GM21576 (cell line): ENCODE results near the gene METTL21A.
"Not testable (repeated sequence)": the region's sequence is repeated elsewhere in the genome, so short reads cannot be mapped to it uniquely, and the experiment has no call there.

ENCODE experiments used
- ATAC-seq: cut with Tn5 transposase; IDR thresholded peaks from one replicate; pipeline ENCODE4 v1.9.1; 2021; ENCODE audit warnings: mild to moderate bottlenecking, moderate library complexity; ENCODE audit not compliant: unreplicated experiment

Gene METTL21A

DNA sequence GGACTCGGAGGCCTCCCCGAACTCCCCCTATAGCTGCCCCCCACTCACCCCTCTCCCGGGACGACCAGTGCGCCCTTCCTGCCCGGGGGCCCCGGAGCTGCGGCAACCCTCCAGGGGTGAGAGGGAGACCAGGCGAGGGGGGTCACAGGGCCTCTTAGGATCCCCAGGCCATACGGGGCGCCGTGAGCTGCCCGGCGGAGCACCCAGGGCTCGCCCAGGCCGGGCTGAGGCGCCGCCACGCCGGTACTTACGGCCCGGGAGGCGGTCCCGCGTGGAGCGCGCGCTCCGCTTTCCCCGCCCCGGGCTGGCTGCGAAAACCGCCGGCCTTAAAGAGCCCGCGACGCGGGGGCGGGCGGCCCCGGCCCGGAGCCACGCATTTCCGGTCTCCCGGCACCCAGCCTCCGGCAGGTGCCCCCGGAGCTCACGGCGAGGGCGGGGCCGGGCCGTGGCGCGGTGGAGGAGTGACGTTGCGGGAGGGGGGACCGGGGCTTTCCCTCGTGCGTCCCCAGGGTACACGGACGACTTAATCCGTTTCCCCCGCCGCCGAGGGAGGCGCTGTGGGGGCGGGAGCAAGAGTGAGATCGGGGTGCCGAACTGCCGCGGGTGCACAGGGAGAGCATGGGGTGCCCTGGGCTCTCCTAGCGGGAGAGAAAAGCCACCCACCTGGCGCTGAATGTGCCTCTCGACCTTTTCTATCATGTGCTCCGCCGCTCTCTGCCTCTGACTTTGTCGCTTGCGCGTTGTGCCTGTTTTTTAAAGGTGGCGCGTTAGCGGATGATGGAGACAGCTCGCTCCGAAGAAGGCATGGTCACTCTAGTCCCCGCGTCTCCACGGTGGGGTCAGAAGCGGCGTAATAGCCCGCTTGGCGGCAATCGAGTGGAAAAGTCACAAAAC is at the start of gene METTL21A:
Gene METTL21A, minus strand, starts transcription at position 381 of the 894 bp plus-strand sequence. CDS start 1,019 bp downstream, outside the sequence.
- ATAC-seq, result peak; percentile 53

DNA sequence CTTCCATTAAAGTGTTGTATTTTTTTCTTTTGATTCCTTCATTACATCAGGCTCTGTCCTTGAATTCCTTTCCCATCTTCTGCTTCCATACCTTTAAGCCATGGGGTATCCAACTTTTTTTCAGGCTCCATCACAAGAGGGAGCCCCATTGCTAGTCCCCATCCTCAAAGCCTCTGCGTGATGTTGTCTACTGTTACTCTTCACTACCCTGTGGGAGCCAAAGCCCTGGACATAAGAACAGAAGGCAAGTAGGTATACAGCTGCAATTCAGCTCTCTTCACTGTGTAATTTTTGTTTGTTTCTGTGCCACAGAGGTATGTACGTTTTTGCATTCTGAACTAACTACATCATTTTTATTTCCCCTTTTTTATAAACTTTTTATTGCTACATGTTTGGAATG is 49.6 kb upstream of the METTL21A start:
- no peak for ATAC-seq

- ATAC-seq, result no peak
Measured at GRCh38 chr2:207674266-207674774, 49.1 kb upstream of the METTL21A start.

DNA sequence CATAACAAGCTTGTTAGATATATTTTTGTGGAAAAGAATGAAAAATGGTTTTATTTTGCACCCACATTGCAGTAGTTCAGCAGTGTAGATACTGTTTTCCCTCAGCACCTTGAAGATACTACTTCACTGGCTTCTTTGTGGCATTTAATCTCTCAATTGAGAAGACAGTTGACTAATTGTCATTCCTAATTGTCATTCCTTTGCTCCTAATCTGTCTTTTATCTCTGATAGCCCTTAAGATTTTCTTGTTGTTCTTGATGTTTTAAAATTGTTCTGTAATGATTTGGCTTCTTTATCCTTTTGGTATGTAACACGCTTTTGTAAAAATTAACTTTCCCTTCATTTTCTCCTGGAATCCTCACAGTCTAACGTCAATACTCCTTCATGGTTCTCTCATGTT is 48.2 kb upstream of the METTL21A start:
- ATAC-seq, result no peak

DNA sequence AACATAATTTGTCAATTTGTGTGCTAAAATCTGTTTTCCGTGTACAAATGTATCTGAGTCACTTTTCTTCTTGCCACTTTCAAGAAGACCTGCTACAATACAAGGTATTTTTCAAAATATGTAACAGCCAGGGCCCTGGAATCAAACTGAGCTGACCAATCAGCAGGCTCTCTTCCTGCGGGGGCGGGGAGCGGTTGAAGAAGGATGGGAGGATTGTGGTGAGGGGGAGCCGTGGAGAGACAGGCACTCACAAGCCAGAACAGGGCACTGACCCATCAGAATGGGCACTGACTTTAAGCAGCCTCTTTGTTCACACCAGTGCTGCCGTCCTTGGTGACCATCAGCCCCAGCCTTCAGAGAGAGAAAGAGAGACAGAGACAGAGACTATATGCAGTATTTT is 45.7 kb upstream of the METTL21A start:
- no peak for ATAC-seq

DNA sequence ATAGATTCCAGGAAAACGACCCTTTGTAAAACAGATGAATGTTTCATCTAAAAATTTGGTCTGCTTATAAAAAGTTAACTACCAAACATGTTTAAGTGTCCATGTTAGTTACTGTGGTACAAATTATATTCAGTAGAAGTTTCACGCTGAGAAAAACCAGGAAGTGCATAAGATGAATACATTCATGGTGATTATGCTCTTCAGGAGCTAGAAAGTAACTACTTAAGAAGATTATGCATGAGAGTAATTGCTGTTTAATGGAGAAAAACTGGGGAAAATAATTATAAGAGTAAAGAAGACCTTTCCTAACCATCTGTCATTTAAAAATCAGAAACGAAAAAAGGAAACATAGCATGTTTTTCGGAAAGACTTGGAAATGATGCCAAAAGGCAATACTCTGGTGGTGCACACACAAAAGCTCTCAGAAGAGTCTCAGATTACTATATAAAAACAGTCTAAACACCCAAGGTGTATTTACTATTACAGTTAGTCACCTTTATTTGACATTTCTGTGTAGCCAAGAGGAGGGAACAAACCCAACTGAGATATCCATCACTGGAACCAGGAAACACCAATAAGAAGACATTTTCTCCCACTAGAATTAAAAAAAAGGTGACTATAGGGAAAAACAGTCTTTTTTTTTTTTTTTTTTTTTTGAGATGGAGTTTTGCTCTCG is 38.8 kb upstream of the METTL21A start:
- no peak for ATAC-seq

GRCh38 chr2:207662203-207662602 is 37.0 kb upstream of the METTL21A start:
- ATAC-seq, result peak; percentile 91

GRCh38 chr2:207660994-207661393 is 35.8 kb upstream of the METTL21A start:
- no peak for ATAC-seq

DNA sequence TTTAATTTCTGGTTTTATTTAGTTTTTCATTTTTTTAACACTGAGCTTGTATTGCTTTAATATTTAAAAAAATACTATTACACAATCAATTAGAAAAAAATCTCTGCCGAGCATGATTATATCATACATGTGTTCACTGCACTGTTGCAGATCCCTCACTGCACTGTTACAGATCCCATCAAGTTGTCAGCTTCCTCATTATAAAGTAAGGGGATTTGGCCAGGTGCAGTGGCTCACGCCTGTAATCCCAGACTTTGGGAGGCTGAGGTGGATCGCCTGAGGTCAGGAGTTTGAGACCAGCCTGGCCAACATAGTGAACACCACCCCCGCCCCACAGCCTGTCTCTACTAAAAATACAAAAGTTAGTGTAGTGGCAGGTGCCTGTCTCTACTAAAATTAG is 33.0 kb upstream of the METTL21A start:
- no peak for ATAC-seq

DNA sequence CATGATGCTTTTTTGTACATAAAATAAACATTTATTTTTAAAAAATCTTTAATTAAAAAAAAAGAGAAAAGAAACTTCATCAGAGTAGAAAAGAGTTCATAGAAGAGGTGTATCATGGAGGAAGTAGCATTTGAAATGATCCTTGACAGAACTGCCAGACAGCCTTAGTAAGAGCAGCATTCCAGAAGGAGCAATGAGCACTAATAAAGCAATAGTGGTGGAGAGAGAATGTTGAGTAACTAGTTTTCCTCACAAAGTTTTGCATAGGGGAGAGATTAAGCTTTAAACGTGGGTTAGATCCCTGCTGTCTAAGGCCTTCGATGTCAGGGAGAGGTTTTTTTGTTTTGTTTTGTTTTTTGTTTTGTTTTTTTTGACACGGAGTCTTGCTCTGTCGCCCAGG is 29.8 kb upstream of the METTL21A start:
- ATAC-seq, result no peak

GRCh38 chr2:207646582-207646981 is 21.4 kb upstream of the METTL21A start:
- ATAC-seq, result not testable (repeated sequence)

- ATAC-seq, result no peak
Measured at GRCh38 chr2:207643892-207644291, 18.7 kb upstream of the METTL21A start.

DNA sequence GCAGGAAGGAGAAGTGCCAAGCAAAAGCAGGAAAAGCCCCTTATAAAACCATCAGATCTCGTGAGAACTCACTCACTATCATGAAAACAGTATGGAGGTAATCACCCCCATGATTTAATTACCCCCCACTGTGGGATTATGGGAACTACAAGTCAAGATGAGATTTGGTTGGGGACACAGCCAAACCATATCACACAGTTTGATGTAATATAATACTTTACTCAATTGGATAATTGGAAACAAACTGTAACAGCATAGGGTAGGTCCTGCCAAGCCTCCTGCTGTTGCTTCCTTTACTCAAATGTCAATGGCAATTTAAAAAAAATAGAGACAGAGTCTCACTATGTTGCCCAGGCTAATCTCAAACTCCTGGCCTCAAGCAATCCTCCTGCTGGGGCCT is 15.5 kb upstream of the METTL21A start:
- ATAC-seq, result no peak

DNA sequence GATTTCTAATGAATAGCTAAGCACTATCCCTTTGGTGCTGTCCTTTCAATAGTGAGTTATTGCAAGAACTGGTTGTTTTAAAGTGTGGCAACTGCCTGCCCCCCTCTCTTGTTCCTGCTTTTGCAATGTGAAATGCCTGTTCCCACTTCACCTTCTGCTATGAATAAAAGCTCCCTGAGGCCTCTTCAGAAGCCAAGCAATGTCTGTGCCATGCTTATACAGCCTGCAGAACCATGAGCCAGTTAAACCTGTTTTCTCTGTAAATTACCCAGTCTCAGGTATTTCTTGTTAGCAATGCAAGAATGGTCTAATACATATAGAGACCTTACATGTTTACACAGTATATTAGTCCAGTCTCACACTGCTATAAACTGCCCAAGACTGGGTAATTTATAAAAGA is 15.0 kb upstream of the METTL21A start:
- no peak for ATAC-seq

DNA sequence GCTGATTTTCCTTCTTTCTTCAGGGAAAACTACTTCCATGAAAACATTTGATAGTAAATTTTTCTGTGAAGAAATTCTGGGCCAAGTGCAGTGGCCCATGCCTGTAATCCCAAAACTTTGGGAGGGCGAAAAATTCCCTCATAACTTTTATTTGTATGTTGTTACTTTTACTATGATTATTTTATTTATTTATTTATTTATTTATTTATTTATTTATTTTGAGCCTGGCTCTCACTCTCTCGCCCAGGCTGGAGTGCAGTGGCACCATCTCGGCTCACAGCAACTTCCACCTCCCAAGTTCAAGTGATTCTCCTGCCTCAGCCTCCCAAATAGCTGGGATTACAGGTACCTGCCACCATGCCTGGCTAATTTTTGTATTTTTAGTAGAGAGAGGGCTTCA is 14.1 kb upstream of the METTL21A start:
- not testable (repeated sequence) for ATAC-seq

- no peak for ATAC-seq
Measured at GRCh38 chr2:207635468-207636200, 10.4 kb upstream of the METTL21A start.

DNA sequence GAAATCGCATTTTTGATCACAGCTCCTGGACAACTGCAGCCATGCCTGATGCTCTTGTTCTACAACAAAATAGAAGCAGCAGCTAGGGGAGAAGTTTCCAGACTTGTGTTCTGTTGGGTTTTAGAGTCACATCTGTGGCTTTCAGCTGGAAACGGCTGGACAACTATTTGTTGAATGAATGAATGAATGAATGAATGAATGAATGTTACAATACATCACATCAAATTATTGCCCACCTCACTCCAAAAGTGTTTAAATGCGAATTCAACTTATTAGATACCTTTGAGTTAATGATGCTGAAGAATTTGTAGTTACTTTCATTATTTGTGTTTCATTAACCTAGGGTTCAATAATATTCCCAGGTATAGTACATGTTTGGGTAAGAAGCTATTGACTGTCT is 8.5 kb upstream of the METTL21A start:
- no peak for ATAC-seq

GRCh38 chr2:207632575-207633493 is 7.6 kb upstream of the METTL21A start:
- ATAC-seq, result peak; percentile 54

- ATAC-seq, result no peak
Measured at GRCh38 chr2:207630491-207630890, 5.3 kb upstream of the METTL21A start.

GRCh38 chr2:207629553-207629952 is 4.4 kb upstream of the METTL21A start:
- no peak for ATAC-seq
